Loucy (cell line): ENCODE results near the gene APLP2.

Experiments used
- H2AFZ ChIP-seq: fragments of 200-600 bp; sonication (generic); 2 replicates; pipeline ENCODE4 v1.6.0; 2016; ENCODE audit warnings: antibody characterized with exemption, mild to moderate bottlenecking, low read length, moderate library complexity
- H3F3A ChIP-seq: fragments of 200-600 bp; 2 replicates; pipeline ENCODE4 v1.6.0; 2016; ENCODE audit warnings: antibody characterized with exemption, low read depth, mild to moderate bottlenecking
- H3K27me3 ChIP-seq: fragments of 200-600 bp; sonication (generic); 2 replicates; pipeline ENCODE4 v1.6.1; 2014; ENCODE audit warnings: low read length, mild to moderate bottlenecking; ENCODE audit not compliant: insufficient read depth, poor library complexity, severe bottlenecking
- H3K36me3 ChIP-seq: fragments of 200-600 bp; sonication (generic); 2 replicates; pipeline ENCODE4 v1.6.1; 2016; ENCODE audit warnings: low read length; ENCODE audit not compliant: insufficient read depth
- H3K4me1 ChIP-seq: fragments of 200-600 bp; sonication (generic); 2 replicates; pipeline ENCODE4 v1.5.1; 2014; ENCODE audit warnings: low read length, mild to moderate bottlenecking; ENCODE audit not compliant: insufficient read depth, poor library complexity, severe bottlenecking
- H3K4me2 ChIP-seq: fragments of 200-600 bp; sonication (generic); 2 replicates; pipeline ENCODE4 v1.6.0; 2014; ENCODE audit warnings: antibody characterized with exemption, low read length, low read depth, mild to moderate bottlenecking; ENCODE audit not compliant: poor library complexity, severe bottlenecking
- H3K4me3 ChIP-seq: fragments of 200-600 bp; sonication (generic); 2 replicates; pipeline ENCODE4 v1.5.1; 2014; ENCODE audit warnings: low read length, mild to moderate bottlenecking, mixed read lengths; ENCODE audit not compliant: poor library complexity, severe bottlenecking
- H3K79me2 ChIP-seq: fragments of 200-600 bp; sonication (generic); 2 replicates; pipeline ENCODE4 v1.6.1; 2014; ENCODE audit warnings: low read length; ENCODE audit not compliant: insufficient read depth
- H3K9ac ChIP-seq: fragments of 200-600 bp; sonication (generic); 2 replicates; pipeline ENCODE4 v1.6.0; 2014; ENCODE audit warnings: mild to moderate bottlenecking, low read depth, low read length, moderate library complexity; ENCODE audit not compliant: poor library complexity, severe bottlenecking
- H3K9me2 ChIP-seq: fragments of 200-600 bp; sonication (generic); replicated peaks from 2 replicates; pipeline ENCODE4 v1.6.1; 2016; ENCODE audit warnings: low read depth, low read length, mixed read lengths
- H3K9me3 ChIP-seq: fragments of 200-600 bp; sonication (generic); 2 replicates; pipeline ENCODE4 v1.6.1; 2014; ENCODE audit warnings: mild to moderate bottlenecking, antibody characterized with exemption, low read length, low read depth; ENCODE audit not compliant: insufficient read depth
- H4K20me1 ChIP-seq: fragments of 200-600 bp; sonication (generic); 2 replicates; pipeline ENCODE4 v1.6.0; 2014; ENCODE audit warnings: antibody characterized with exemption, low read length, mild to moderate bottlenecking; ENCODE audit not compliant: insufficient read depth, poor library complexity, severe bottlenecking
- EZH2phosphoT487 ChIP-seq: fragments of 200-600 bp; IDR thresholded peaks from 2 replicates; pipeline ENCODE4 v1.6.1; 2018; ENCODE audit warnings: antibody characterized with exemption, mild to moderate bottlenecking, moderate library complexity, borderline replicate concordance
- TF ChIP-seq, protein P1 (sequence below): fragments of 200-600 bp; sonication (generic); conservative IDR thresholded peaks from 2 replicates; pipeline ENCODE4 v1.5.1; 2014; ENCODE audit warnings: mild to moderate bottlenecking, antibody characterized with exemption, low read length

The APLP2 gene

DNA sequence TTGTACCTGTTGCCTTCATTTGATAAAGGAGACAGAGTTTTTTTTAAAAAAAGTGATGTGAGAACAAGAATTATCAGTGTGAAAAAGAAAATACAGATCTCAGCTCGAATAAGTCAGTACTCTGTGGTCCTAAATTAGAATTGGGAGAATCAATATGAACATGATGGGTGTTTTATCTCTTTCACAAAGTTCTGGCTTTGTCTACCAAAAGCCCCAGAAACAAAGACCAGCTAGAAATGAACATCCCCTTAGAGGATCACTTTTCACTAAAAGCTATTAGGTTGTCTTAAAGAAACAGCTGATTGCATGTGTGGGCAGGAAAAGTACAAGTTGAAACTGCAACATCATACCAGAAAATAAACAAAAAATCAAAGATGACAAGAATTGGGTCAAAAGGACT is 81.5 kb downstream of the APLP2 start:
- no peaks in the 10 kb centered on the region for H3K79me2 ChIP-seq
- no peaks in the 10 kb centered on the region for H3K9me3 ChIP-seq
- H3K4me2 ChIP-seq, result no peak overlapping the region
- TF ChIP-seq, protein P1, sequence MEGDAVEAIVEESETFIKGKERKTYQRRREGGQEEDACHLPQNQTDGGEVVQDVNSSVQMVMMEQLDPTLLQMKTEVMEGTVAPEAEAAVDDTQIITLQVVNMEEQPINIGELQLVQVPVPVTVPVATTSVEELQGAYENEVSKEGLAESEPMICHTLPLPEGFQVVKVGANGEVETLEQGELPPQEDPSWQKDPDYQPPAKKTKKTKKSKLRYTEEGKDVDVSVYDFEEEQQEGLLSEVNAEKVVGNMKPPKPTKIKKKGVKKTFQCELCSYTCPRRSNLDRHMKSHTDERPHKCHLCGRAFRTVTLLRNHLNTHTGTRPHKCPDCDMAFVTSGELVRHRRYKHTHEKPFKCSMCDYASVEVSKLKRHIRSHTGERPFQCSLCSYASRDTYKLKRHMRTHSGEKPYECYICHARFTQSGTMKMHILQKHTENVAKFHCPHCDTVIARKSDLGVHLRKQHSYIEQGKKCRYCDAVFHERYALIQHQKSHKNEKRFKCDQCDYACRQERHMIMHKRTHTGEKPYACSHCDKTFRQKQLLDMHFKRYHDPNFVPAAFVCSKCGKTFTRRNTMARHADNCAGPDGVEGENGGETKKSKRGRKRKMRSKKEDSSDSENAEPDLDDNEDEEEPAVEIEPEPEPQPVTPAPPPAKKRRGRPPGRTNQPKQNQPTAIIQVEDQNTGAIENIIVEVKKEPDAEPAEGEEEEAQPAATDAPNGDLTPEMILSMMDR, result no peak
- TF ChIP-seq EZH2phosphoT487, result no peak
- H3K9ac ChIP-seq, result no peak overlapping the region
- no peaks in the 10 kb centered on the region for H3K27me3 ChIP-seq
- no peak overlapping the region for H3K4me3 ChIP-seq
- no peaks in the 10 kb centered on the region for H3F3A ChIP-seq
- H2AFZ ChIP-seq, result no peak overlapping the region
- no peaks in the 10 kb centered on the region for H3K9me2 ChIP-seq
- H3K4me1 ChIP-seq, result peaks cover 24% of the 10 kb centered on the region
- H3K36me3 ChIP-seq, result no peaks in the 10 kb centered on the region
- no peaks in the 10 kb centered on the region for H4K20me1 ChIP-seq

DNA sequence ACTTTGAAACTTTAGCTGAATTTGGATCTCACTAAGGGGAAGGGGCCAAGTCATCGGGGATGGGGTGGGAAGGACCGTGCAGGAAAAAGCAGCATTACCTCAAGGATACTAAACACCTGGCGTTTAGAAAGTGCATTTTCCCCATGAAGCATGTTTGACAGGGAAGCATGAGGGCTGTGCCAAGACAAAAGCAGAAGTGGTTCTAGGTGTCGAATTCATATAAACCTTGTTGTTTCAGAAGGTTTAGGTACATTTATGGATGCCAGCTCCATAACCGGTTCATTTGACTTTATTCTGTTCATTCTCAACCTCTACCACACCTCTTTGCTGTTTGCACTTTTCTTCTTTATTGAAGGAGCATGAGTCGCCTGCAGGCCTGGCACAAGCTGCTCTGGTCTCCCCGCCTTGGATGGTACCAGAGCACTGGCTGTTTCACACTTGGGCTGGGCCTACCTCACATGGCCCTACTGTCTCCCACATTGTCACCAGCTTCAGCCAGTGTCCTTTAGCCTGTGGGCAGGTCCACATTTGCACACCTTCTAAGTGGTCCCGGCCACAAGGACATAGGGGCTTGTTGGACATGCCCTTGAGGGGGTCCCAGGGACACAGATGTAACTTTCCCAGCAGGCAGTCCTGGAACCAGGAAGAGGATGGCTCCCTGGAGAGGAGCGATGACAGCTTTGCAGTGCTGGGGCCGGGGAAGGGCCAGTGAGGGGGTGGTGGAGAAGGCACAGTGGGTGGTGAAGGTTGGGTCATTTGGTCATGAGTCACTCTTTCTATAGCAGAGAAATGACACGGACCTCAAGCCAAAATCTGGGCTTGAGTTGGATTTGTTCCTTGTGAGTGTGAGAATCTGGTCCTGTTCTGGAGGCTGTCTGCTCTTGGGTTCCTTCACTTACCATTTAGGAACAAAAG is 86.7 kb downstream of the APLP2 start:
- H3K4me3 ChIP-seq, result no peak overlapping the region
- H3K79me2 ChIP-seq, result no peaks in the 10 kb centered on the region
- no peaks in the 10 kb centered on the region for H3F3A ChIP-seq
- no peaks in the 10 kb centered on the region for H4K20me1 ChIP-seq
- no peaks in the 10 kb centered on the region for H3K36me3 ChIP-seq
- no peak overlapping the region for H3K4me2 ChIP-seq
- TF ChIP-seq, protein P1, result no peak
- no peak for TF ChIP-seq EZH2phosphoT487
- H3K4me1 ChIP-seq, result peaks cover 9% of the 10 kb centered on the region
- H3K9me2 ChIP-seq, result no peaks in the 10 kb centered on the region
- no peak overlapping the region for H2AFZ ChIP-seq
- no peak overlapping the region for H3K9ac ChIP-seq
- no peaks in the 10 kb centered on the region for H3K9me3 ChIP-seq
- no peaks in the 10 kb centered on the region for H3K27me3 ChIP-seq

DNA sequence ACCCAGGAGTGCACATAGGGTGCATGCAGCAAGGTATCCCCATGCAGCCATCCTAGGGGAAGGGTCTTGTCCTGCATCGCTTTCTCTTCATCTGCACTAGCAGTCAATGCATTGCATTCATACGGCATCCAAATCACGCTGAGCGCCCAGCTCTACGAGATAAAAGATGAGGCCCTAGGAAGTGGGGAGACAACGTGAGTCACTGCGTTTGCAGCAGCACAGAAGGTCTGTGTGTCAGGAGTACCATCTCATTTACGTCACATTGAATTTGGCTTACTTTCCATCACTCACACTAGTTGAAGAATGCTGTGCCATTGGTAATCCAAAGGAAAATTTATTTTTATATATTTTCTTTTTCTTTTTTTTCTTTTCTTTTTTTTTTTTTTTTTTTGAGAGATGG is 87.4 kb downstream of the APLP2 start:
- H3K79me2 ChIP-seq, result no peaks in the 10 kb centered on the region
- TF ChIP-seq, protein P1, result no peak
- no peak for TF ChIP-seq EZH2phosphoT487
- no peak overlapping the region for H3K9ac ChIP-seq
- H3K9me3 ChIP-seq, result no peaks in the 10 kb centered on the region
- no peak overlapping the region for H2AFZ ChIP-seq
- no peak overlapping the region for H3K4me3 ChIP-seq
- no peaks in the 10 kb centered on the region for H3K27me3 ChIP-seq
- H3K36me3 ChIP-seq, result no peaks in the 10 kb centered on the region
- H4K20me1 ChIP-seq, result no peaks in the 10 kb centered on the region
- no peak overlapping the region for H3K4me2 ChIP-seq
- H3F3A ChIP-seq, result no peaks in the 10 kb centered on the region
- no peaks in the 10 kb centered on the region for H3K9me2 ChIP-seq
- peaks cover 9% of the 10 kb centered on the region for H3K4me1 ChIP-seq
